WTC11 (cell line): ENCODE results near the gene MMAB.

Source experiments
- CREM ChIP-seq: sonication (generic); formaldehyde crosslinking; IDR thresholded peaks from 2 replicates; pipeline ENCODE4 v1.8.1; 2022; ENCODE audit warnings: mild to moderate bottlenecking, missing genetic modification reagents, moderate library complexity
- CTCF ChIP-seq: fragments of 200-600 bp; IDR thresholded peaks from 2 replicates; pipeline ENCODE4 v1.8.0; 2022; ENCODE audit warnings: antibody characterized with exemption
- FOXP4 ChIP-seq: sonication (generic); formaldehyde crosslinking; IDR thresholded peaks from 2 replicates; pipeline ENCODE4 v1.8.0; 2022; ENCODE audit warnings: mild to moderate bottlenecking, missing genetic modification reagents
- NR3C1 ChIP-seq: sonication (generic); formaldehyde crosslinking; conservative IDR thresholded peaks from 2 replicates; pipeline ENCODE4 v1.8.1; 2023; ENCODE audit warnings: low read depth, mild to moderate bottlenecking, missing genetic modification reagents
- PRDM15 ChIP-seq: sonication (generic); formaldehyde crosslinking; IDR thresholded peaks from 2 replicates; pipeline ENCODE4 v1.8.0; 2022; ENCODE audit warnings: missing genetic modification reagents
- TP53 ChIP-seq: sonication (generic); formaldehyde crosslinking; IDR thresholded peaks from 2 replicates; pipeline ENCODE4 v1.8.1; 2023; ENCODE audit warnings: mild to moderate bottlenecking, missing genetic modification reagents

GRCh38 chr12:109608270-109608669 lies 35.0 kb upstream of the MMAB start:
- no peak for TF ChIP-seq CTCF
- TF ChIP-seq FOXP4 = no peak
- TF ChIP-seq PRDM15 (CRISPR knock-in tag) = no peak
- TF ChIP-seq NR3C1 (CRISPR knock-in tag) = no peak
- no peak for TF ChIP-seq CREM
- no peak for TF ChIP-seq TP53 (CRISPR knock-in tag)
